ENCODE measurements around the gene OR8G5.

DNA sequence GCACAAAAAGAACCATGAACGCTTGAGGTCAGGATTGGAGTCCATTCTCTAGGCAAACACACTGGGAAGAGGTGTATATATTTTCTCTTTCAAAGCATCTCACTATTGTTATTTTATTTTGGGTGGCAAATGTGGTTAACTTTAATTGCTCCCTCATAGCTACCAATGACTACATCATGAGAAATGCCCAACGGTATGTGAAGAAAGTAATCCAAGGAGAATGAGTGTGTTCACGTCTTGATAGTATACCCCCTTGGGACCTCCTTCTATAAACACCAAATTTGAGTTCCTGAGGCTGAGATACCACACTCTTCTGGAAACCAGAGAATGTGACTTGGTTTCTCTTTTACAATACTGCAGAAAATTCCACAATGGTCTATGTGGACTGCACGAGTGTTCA is 41.7 kb downstream of the OR8G5 start:
- TF ChIP-seq SIN3A (IDR thresholded peaks at IDR 0.05; ENCODE audit: borderline replicate concordance, insufficient read depth, low read length): no peak
- TF ChIP-seq, protein P1, sequence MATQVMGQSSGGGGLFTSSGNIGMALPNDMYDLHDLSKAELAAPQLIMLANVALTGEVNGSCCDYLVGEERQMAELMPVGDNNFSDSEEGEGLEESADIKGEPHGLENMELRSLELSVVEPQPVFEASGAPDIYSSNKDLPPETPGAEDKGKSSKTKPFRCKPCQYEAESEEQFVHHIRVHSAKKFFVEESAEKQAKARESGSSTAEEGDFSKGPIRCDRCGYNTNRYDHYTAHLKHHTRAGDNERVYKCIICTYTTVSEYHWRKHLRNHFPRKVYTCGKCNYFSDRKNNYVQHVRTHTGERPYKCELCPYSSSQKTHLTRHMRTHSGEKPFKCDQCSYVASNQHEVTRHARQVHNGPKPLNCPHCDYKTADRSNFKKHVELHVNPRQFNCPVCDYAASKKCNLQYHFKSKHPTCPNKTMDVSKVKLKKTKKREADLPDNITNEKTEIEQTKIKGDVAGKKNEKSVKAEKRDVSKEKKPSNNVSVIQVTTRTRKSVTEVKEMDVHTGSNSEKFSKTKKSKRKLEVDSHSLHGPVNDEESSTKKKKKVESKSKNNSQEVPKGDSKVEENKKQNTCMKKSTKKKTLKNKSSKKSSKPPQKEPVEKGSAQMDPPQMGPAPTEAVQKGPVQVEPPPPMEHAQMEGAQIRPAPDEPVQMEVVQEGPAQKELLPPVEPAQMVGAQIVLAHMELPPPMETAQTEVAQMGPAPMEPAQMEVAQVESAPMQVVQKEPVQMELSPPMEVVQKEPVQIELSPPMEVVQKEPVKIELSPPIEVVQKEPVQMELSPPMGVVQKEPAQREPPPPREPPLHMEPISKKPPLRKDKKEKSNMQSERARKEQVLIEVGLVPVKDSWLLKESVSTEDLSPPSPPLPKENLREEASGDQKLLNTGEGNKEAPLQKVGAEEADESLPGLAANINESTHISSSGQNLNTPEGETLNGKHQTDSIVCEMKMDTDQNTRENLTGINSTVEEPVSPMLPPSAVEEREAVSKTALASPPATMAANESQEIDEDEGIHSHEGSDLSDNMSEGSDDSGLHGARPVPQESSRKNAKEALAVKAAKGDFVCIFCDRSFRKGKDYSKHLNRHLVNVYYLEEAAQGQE (IDR thresholded peaks at IDR 0.05; ENCODE audit: insufficient read depth in 1 of 2, low read depth in 2 of 2, low read length in 2 of 2): no peak
- no peak for TF ChIP-seq POLR2AphosphoS5 (IDR thresholded peaks at IDR 0.05; ENCODE audit: low read depth, low read length)
- no peak for TF ChIP-seq TAF1 (IDR thresholded peaks at IDR 0.05; ENCODE audit: borderline replicate concordance, insufficient read depth, low read length)
- TF ChIP-seq FOXP2 (optimal IDR thresholded peaks at IDR 0.05; ENCODE audit: borderline replicate concordance, extremely low read depth, extremely low read length, insufficient read depth): no peak
